ENCODE results near the gene ROBO1. TPM values are rescaled to one million over a fixed set of nuclear protein-coding genes. Genes with fewer than 3 reads are reported as not detected.
"Not testable (repeated sequence)": the region's sequence is repeated elsewhere in the genome, so short reads cannot be mapped to it uniquely, and the experiment has no call there.

ROBO1 gene
- polyA plus RNA-seq (ENCODE audit: insufficient read length) = 33.9 TPM

DNA sequence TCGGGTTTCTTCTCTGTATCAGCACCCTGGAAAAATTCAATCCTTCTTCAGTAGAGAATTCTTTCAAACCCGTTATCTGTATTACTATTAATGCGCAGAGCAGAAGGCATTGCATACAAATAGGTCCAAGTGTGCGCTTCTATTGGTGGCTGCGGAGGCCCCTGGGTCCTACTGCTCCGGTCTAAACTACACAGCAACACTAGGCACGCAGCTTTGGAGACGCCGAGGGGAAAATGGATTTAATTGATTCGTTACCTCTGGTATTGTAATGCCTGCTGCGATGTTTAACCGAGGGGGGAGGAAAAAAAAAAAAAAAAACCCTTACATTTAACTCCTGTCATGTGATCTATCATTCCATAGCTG, at the start of gene ROBO1:
ROBO1 (minus strand) TSS at position 94 of the 363 bp plus-strand sequence.
- peak; percentile 2 for DNase-seq

- no peak for DNase-seq
Measured at GRCh38 chr3:79817224-79817623, 49.4 kb upstream of the ROBO1 start.

- DNase-seq = no peak
Measured at GRCh38 chr3:79815478-79815877, 47.7 kb upstream of the ROBO1 start.

GRCh38 chr3:79810581-79810980, 42.8 kb upstream of the ROBO1 start:
- no peak for DNase-seq

- no peak for DNase-seq
Measured at GRCh38 chr3:79810092-79810491, 42.3 kb upstream of the ROBO1 start.

- DNase-seq = no peak
Measured at GRCh38 chr3:79809106-79809505, 41.3 kb upstream of the ROBO1 start.

- no peak for DNase-seq
Measured at GRCh38 chr3:79808515-79808914, 40.7 kb upstream of the ROBO1 start.

GRCh38 chr3:79790177-79790576, 22.4 kb upstream of the ROBO1 start:
- DNase-seq = not testable (repeated sequence)

DNA sequence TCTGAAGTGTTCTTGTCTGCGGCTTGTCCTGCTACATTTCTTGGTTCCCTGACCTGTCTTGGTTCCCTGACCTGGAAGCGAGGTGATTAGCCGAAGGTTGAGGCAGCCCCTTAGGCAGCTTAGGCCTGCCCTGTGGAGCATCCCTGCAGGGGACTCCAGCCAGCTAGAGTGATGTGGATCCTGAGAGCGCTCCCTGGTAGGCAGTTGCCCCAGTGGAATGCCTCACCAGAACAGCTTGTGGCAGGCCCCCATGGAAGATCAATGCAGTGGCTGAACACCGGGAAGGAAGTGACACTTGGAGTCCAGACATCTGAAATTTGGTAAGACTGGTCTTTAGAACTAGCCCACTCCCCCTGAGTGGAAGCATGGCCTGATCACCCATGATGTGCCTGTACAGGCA, 5.5 kb upstream of the ROBO1 start:
- DNase-seq = no peak

- DNase-seq = no peak
Measured at GRCh38 chr3:79769229-79769628, 1.4 kb upstream of the ROBO1 start.

DNA sequence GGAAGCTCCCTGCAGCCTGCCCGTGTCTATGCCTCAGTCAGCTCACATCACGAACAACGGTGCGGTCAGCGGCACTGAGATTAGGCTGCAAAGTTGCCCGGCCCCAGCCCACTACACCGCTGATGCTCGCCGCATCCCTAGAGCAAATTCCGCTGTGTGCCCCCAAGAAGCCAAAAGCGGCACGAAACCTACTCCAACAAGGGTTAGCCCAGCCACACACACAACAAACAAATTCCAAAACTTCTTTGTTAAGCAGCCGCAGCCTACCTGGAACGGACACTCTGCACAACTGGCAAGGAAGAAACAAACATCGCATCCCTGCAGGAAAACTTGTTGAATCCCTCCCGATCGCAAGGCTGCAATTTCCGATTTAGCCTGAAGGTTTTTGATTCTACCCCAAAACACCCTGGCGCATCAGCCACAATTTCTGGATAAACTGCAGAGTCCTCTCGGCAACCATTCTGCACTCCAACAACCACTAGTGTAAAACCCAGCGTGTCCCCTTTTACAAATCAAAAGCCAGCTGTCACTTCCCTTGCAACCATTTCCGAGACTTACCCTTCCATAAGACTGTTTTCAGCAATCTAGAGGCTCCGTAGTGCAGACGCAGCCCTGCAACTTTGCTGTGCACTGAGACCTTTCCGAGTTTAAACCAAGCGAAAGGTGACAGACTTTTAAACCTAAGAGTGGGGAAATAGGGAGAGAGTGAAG, 449 bp downstream of the ROBO1 start:
- peak; percentile 12 for DNase-seq

GRCh38 chr3:79766496-79767193, 1.2 kb downstream of the ROBO1 start:
- DNase-seq = peak; percentile 4

- DNase-seq = no peak
Measured at GRCh38 chr3:79765911-79766310, 1.9 kb downstream of the ROBO1 start.

DNA sequence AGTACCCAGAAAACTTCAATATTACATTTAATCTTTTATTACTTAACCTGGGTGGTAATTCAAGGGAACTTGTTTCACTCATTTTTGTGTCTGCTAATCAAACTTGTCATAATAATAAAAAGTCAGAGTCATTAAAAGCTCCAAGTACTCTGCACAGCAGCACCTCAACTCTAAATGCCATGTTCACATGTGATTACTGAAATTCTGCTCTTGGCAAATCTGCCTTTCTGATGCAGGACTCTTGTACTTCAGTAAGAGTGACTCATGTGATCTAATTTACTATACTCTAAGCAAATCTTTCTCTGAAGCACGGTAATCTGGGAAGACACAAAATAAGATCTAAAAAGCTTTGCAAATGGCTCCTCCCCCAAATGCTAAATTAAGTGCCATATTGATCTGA, 6.4 kb downstream of the ROBO1 start:
- no peak for DNase-seq

- no peak for DNase-seq
Measured at GRCh38 chr3:79751703-79752102, 16.1 kb downstream of the ROBO1 start.

- no peak for DNase-seq
Measured at GRCh38 chr3:79737530-79737929, 30.3 kb downstream of the ROBO1 start.

- peak; percentile 32 for DNase-seq
Measured at GRCh38 chr3:79729096-79729495, 38.7 kb downstream of the ROBO1 start.

- no peak for DNase-seq
Measured at GRCh38 chr3:79726786-79727185, 41.0 kb downstream of the ROBO1 start.

- DNase-seq = no peak
Measured at GRCh38 chr3:79724206-79724605, 43.6 kb downstream of the ROBO1 start.

DNA sequence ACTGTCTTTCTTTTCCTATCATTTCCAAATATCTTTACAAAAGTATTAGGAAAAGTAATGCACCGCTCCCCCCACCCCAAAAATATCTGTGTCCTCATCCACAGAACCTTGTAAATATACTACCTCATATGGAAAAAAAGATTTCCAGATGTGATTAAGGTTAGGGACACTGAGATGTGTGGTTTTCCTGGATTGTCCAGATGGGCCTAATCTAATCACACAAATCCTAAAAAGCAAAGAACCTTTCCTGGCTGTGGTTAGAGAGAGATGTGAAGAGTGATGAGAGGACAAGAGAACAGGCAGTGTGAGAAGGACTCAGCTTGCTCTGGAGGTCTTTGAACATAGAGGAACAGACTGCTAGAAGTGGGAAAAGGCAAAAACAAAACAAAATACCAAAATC, 77.7 kb downstream of the ROBO1 start:
- no peak for DNase-seq

DNA sequence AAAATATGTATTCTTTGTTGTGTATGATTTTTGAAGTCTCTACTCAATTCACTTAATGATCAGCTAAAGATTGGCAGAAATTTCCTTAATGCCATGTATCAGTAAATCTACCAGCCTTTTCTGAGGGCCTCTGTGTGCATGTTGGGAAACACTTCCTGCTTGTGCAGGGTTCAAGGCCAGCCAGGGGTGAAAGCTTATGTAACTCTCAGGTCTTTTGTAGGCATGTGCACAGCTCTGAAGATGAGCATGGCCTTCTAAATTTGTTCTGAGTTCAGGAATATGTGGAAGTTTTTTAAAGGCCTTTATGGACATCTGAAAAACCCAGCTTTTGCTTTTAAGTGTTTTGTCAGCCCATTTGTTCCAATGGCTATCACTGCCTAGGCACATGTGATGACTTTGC, 82.7 kb downstream of the ROBO1 start:
- DNase-seq = no peak

- no peak for DNase-seq
Measured at GRCh38 chr3:79684041-79684440, 83.8 kb downstream of the ROBO1 start.

DNA sequence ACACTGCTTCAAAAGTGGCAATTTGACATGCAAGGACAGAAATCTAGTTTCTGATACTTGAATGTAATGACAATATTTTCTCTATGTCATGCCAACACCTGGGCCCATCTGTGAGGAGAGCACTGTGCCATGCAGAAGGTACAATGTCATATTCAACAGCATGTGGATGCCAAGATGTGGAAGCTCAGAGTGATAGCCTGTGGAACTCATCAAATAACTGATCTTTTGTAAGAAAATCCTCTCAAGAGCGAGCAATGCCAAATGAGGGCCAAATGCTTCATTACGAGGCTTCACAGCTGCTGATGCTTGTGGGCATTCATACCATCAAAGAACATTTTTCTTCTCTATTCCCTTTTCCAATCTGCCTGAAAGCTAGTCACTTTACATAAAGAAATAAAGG, 95.1 kb downstream of the ROBO1 start:
- no peak for DNase-seq

GRCh38 chr3:79672075-79672474, 95.7 kb downstream of the ROBO1 start:
- no peak for DNase-seq
